Spleen (tissue), 7 donors: ENCODE data around the gene IFI35.
"Not testable (repeated sequence)": the region's sequence is repeated elsewhere in the genome, so short reads cannot be mapped to it uniquely, and the experiment has no call there.

Experiments used
- POLR2A ChIP-seq, 3 donors: fragments of 450-650 bp; IDR thresholded peaks; one replicate each; pipeline ENCODE4 v1.5.1; 2017; ENCODE audit warnings: antibody characterized with exemption in 3 of 3, mild to moderate bottlenecking in 1 of 3
- TF ChIP-seq, protein P1 (sequence below), 11 experiments: fragments of 200-600 bp in 7 of 11; fragments of 450-650 bp in 4 of 11; sonication (generic) in 4 of 11; IDR thresholded peaks in 8 of 11; conservative IDR thresholded peaks in 3 of 11; 1 replicate in 7 of 11; 2 replicates in 4 of 11; pipeline versions ENCODE4 v1.4.0 to v1.8.0; 2016 to 2021; ENCODE audit warnings: antibody characterized with exemption in 11 of 11, inconsistent platforms in 4 of 11, mild to moderate bottlenecking in 1 of 11
- donor health status: DM: no; HTN: no; CAD: no; lungs with moderate emphysema.
- donor health status: DM: no; HTN: no; CAD: no.
- donor health status: DM: no; HTN: no; CAD: no.

DNA sequence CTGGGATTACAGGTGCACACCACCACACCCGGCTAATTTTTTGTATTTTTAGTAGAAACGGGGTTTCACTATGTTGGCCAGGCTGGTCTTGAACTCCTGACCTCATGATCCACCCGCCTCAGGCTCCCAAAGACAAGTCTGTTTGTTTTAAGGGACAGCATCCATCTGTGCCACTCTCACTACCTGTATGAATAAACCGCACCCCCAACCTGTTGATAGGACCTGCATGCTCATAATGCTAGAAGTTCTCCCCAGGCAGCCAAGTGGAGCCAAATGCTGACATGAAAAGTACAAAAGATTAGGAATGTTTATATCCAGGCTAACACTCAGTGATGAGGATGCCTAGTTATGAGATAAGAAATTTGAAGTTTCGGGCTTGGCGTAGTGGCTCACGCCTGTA lies 46.4 kb downstream of the IFI35 start:
- TF ChIP-seq, protein P1, sequence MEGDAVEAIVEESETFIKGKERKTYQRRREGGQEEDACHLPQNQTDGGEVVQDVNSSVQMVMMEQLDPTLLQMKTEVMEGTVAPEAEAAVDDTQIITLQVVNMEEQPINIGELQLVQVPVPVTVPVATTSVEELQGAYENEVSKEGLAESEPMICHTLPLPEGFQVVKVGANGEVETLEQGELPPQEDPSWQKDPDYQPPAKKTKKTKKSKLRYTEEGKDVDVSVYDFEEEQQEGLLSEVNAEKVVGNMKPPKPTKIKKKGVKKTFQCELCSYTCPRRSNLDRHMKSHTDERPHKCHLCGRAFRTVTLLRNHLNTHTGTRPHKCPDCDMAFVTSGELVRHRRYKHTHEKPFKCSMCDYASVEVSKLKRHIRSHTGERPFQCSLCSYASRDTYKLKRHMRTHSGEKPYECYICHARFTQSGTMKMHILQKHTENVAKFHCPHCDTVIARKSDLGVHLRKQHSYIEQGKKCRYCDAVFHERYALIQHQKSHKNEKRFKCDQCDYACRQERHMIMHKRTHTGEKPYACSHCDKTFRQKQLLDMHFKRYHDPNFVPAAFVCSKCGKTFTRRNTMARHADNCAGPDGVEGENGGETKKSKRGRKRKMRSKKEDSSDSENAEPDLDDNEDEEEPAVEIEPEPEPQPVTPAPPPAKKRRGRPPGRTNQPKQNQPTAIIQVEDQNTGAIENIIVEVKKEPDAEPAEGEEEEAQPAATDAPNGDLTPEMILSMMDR (IDR thresholded peaks at IDR 0.05 in 8 of 11, conservative IDR thresholded peaks at IDR 0.05 in 3 of 11), result not testable (repeated sequence)
- TF ChIP-seq POLR2A (IDR thresholded peaks at IDR 0.05), result not testable (repeated sequence)
